ENCODE data around the gene DMXL2. TPM values are rescaled to one million over a fixed set of nuclear protein-coding genes. Genes with fewer than 3 reads are reported as not detected.
"Not testable (repeated sequence)": the region's sequence is repeated elsewhere in the genome, so short reads cannot be mapped to it uniquely, and the experiment has no call there.

DMXL2 gene
- total and polyA plus RNA-seq, 4 donors: 70.4 to 170 (median 106) TPM

- DNase-seq (ENCODE audit: low read depth in 4 of 6, low spot score in 6 of 6): no peak
- WGBS (ENCODE audit: insufficient coverage): 89% methylated on average over 8 of the region's 8 CpGs
- H3K36me3 ChIP-seq (ENCODE audit: control insufficient read depth, insufficient read depth, low read length): peaks cover 17% of the 10 kb centered on the region
Measured at GRCh38 chr15:51483520-51483919, 139.1 kb downstream of the DMXL2 start.

GRCh38 chr15:51475736-51476135 is 146.8 kb downstream of the DMXL2 start:
- H3K4me3 ChIP-seq (ENCODE audit: low read depth, low read length): no peak overlapping the region
- H3K27me3 ChIP-seq (ENCODE audit: control insufficient read depth, insufficient read depth, low read length): no peaks in the 10 kb centered on the region
- H3K27ac ChIP-seq (ENCODE audit: low read depth, low read length): no peak overlapping the region
- H3K4me1 ChIP-seq (ENCODE audit: control insufficient read depth, insufficient read depth, low read length): no peaks in the 10 kb centered on the region
- DNase-seq (ENCODE audit: low read depth in 4 of 6, low spot score in 6 of 6): no peak
- peaks cover 2% of the 10 kb centered on the region for H3K36me3 ChIP-seq (ENCODE audit: control insufficient read depth, insufficient read depth, low read length)
- H3K9me3 ChIP-seq (ENCODE audit: control insufficient read depth, insufficient read depth, low read length): no peaks in the 10 kb centered on the region

More at GRCh38 chr15:51483520-51483919, 139.1 kb downstream of the DMXL2 start:
- Histone ChIP-seq H3K9me3 (ENCODE audit: control insufficient read depth, insufficient read depth, low read length) (peaks cover 8% of the 10 kb centered on the region), H3K4me3 (ENCODE audit: low read depth, low read length) (no peak overlapping the region), H3K27ac (ENCODE audit: low read depth, low read length) (no peak overlapping the region), H3K4me1 (ENCODE audit: control insufficient read depth, insufficient read depth, low read length) (no peaks in the 10 kb centered on the region), H3K27me3 (ENCODE audit: control insufficient read depth, insufficient read depth, low read length) (no peaks in the 10 kb centered on the region)

GRCh38 chr15:51470512-51470911 is 152.1 kb downstream of the DMXL2 start:
- no peak for DNase-seq (ENCODE audit: low read depth in 4 of 6, low spot score in 6 of 6)
- H3K9me3 ChIP-seq (ENCODE audit: control insufficient read depth, insufficient read depth, low read length): no peaks in the 10 kb centered on the region
- H3K27me3 ChIP-seq (ENCODE audit: control insufficient read depth, insufficient read depth, low read length): no peaks in the 10 kb centered on the region
- no peak overlapping the region for H3K27ac ChIP-seq (ENCODE audit: low read depth, low read length)
- H3K4me3 ChIP-seq (ENCODE audit: low read depth, low read length): no peak overlapping the region
- peaks cover 7% of the 10 kb centered on the region for H3K36me3 ChIP-seq (ENCODE audit: control insufficient read depth, insufficient read depth, low read length)
- no CpG with 5 or more reads among the region's 5 CpGs for WGBS (ENCODE audit: insufficient coverage)
- H3K4me1 ChIP-seq (ENCODE audit: control insufficient read depth, insufficient read depth, low read length): no peaks in the 10 kb centered on the region

GRCh38 chr15:51460796-51461195 is 161.8 kb downstream of the DMXL2 start:
- H3K27ac ChIP-seq (ENCODE audit: low read depth, low read length): no peak overlapping the region
- no CpG with 5 or more reads among the region's 1 CpG for WGBS (ENCODE audit: insufficient coverage)

GRCh38 chr15:51450001-51450400 is 172.6 kb downstream of the DMXL2 start:
- no peak for DNase-seq (ENCODE audit: low read depth in 4 of 6, low spot score in 6 of 6)
- 88% methylated on average over 1 of the region's 6 CpGs for WGBS (ENCODE audit: insufficient coverage)
- Histone ChIP-seq H3K36me3 (ENCODE audit: control insufficient read depth, insufficient read depth, low read length) (peaks cover 12% of the 10 kb centered on the region), H3K4me1 (ENCODE audit: control insufficient read depth, insufficient read depth, low read length) (no peaks in the 10 kb centered on the region), H3K27me3 (ENCODE audit: control insufficient read depth, insufficient read depth, low read length) (no peaks in the 10 kb centered on the region), H3K27ac (ENCODE audit: low read depth, low read length) (no peak overlapping the region), H3K9me3 (ENCODE audit: control insufficient read depth, insufficient read depth, low read length) (no peaks in the 10 kb centered on the region), H3K4me3 (ENCODE audit: low read depth, low read length) (no peak overlapping the region)

More at GRCh38 chr15:51460796-51461195, 161.8 kb downstream of the DMXL2 start:
- no peaks in the 10 kb centered on the region for H3K4me1 ChIP-seq (ENCODE audit: control insufficient read depth, insufficient read depth, low read length)
- H3K9me3 ChIP-seq (ENCODE audit: control insufficient read depth, insufficient read depth, low read length): no peaks in the 10 kb centered on the region
- no peak overlapping the region for H3K4me3 ChIP-seq (ENCODE audit: low read depth, low read length)
- H3K27me3 ChIP-seq (ENCODE audit: control insufficient read depth, insufficient read depth, low read length): no peaks in the 10 kb centered on the region
- H3K36me3 ChIP-seq (ENCODE audit: control insufficient read depth, insufficient read depth, low read length): peaks cover 16% of the 10 kb centered on the region
- DNase-seq (ENCODE audit: low read depth in 4 of 6, low spot score in 6 of 6): no peak

- Histone ChIP-seq H3K4me1 (ENCODE audit: control insufficient read depth, insufficient read depth, low read length) (no peaks in the 10 kb centered on the region), H3K27ac (ENCODE audit: low read depth, low read length) (no peak overlapping the region), H3K4me3 (ENCODE audit: low read depth, low read length) (no peak overlapping the region), H3K36me3 (ENCODE audit: control insufficient read depth, insufficient read depth, low read length) (peaks cover 5% of the 10 kb centered on the region), H3K9me3 (ENCODE audit: control insufficient read depth, insufficient read depth, low read length) (no peaks in the 10 kb centered on the region), H3K27me3 (ENCODE audit: control insufficient read depth, insufficient read depth, low read length) (no peaks in the 10 kb centered on the region)
- no peak for DNase-seq (ENCODE audit: low read depth in 4 of 6, low spot score in 6 of 6)
- WGBS (ENCODE audit: insufficient coverage): 100% methylated on average over 3 of the region's 7 CpGs
Measured at GRCh38 chr15:51448622-51449399, 173.8 kb downstream of the DMXL2 start.

- Histone ChIP-seq H3K27me3 (ENCODE audit: control insufficient read depth, insufficient read depth, low read length) (no peaks in the 10 kb centered on the region), H3K36me3 (ENCODE audit: control insufficient read depth, insufficient read depth, low read length) (peaks cover 10% of the 10 kb centered on the region), H3K9me3 (ENCODE audit: control insufficient read depth, insufficient read depth, low read length) (no peaks in the 10 kb centered on the region), H3K4me3 (ENCODE audit: low read depth, low read length) (no peak overlapping the region), H3K4me1 (ENCODE audit: control insufficient read depth, insufficient read depth, low read length) (no peaks in the 10 kb centered on the region), H3K27ac (ENCODE audit: low read depth, low read length) (no peak overlapping the region)
- WGBS (ENCODE audit: insufficient coverage): 100% methylated on average over 3 of the region's 4 CpGs
- no peak for DNase-seq (ENCODE audit: low read depth in 4 of 6, low spot score in 6 of 6)
Measured at GRCh38 chr15:51447855-51448621, 174.5 kb downstream of the DMXL2 start.

GRCh38 chr15:51446029-51446744 is 176.4 kb downstream of the DMXL2 start:
- not testable (repeated sequence) for H3K27me3 ChIP-seq (ENCODE audit: control insufficient read depth, insufficient read depth, low read length); H3K4me1 ChIP-seq (ENCODE audit: control insufficient read depth, insufficient read depth, low read length); H3K27ac ChIP-seq (ENCODE audit: low read depth, low read length); DNase-seq (ENCODE audit: low read depth in 4 of 6, low spot score in 6 of 6); H3K36me3 ChIP-seq (ENCODE audit: control insufficient read depth, insufficient read depth, low read length); H3K9me3 ChIP-seq (ENCODE audit: control insufficient read depth, insufficient read depth, low read length); H3K4me3 ChIP-seq (ENCODE audit: low read depth, low read length)
- 100% methylated on average over 1 of the region's 5 CpGs for WGBS (ENCODE audit: insufficient coverage)

- H3K4me3 ChIP-seq (ENCODE audit: low read depth, low read length): no peak overlapping the region
- H3K27me3 ChIP-seq (ENCODE audit: control insufficient read depth, insufficient read depth, low read length): no peaks in the 10 kb centered on the region
- WGBS (ENCODE audit: insufficient coverage): no CpG with 5 or more reads among the region's 1 CpG
- no peaks in the 10 kb centered on the region for H3K9me3 ChIP-seq (ENCODE audit: control insufficient read depth, insufficient read depth, low read length)
- peaks cover 10% of the 10 kb centered on the region for H3K36me3 ChIP-seq (ENCODE audit: control insufficient read depth, insufficient read depth, low read length)
- DNase-seq (ENCODE audit: low read depth in 4 of 6, low spot score in 6 of 6): no peak
- no peaks in the 10 kb centered on the region for H3K4me1 ChIP-seq (ENCODE audit: control insufficient read depth, insufficient read depth, low read length)
- H3K27ac ChIP-seq (ENCODE audit: low read depth, low read length): no peak overlapping the region
Measured at GRCh38 chr15:51444807-51445206, 177.8 kb downstream of the DMXL2 start.
